Measurements from ENCODE around the gene PRB4.
"Not testable (repeated sequence)": the region's sequence is repeated elsewhere in the genome, so short reads cannot be mapped to it uniquely, and the experiment has no call there.

Gene PRB4

DNA sequence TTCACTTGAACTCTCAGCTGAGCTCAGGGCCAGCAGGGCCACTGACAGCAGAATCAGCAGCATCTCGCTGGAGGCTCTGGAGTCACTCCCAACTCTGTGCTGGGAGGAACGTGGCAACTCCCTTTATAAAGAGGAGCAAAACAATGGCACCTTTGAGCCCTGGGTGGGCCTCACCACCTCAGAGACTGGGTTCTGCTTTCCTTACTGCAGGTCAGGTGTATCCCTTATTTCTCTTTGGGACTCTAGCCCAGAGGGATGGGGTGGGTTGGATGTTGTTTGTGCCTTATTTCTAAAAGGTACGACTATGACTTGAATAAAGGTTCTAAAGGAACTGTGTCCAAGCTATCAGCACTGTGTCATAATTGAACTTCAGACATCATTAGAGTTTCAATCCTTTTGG lies at the start of gene PRB4:
PRB4 (minus strand) TSS at position 101 of the 400 bp plus-strand sequence; CDS start at position 63, 38 bp downstream.
- DNase-seq, result no peak

DNA sequence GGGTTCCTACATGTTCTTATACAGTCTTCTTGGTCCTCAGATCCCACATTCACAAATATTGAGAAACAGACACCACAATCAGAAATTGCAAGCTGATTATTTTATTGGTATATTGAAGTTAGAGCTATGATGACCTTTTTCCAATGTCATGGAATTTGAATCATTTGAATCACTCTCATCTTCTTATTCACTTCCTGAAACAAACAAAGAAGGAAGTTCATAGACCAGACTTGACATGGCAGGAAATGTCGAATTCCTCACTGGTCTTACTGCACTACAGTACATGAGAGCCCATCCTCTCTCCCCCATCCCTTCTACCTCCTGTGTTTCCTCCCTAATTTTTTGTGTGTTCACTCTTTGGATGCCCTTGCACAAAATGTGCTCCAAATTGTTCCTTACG lies 41.5 kb upstream of the PRB4 start:
- DNase-seq, result not testable (repeated sequence)

DNA sequence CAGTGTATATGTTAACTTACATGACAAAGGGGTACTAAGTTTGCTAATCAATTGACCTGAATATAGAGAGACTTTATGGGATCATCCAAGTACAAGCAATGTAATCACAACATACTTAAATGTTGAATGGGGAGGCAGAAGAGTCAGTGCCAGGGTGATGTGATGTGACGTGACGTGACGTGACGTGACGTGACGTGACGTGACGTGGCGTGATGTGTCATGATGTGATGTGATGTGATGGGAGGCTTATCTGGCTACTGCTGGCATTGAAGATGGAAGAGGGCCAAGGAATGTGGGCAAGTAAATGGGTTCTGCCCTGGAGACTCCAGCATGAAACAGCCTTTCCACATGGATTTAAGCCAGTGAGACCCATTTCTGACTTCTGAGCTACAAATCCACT lies 38.2 kb upstream of the PRB4 start:
- DNase-seq, result no peak

DNA sequence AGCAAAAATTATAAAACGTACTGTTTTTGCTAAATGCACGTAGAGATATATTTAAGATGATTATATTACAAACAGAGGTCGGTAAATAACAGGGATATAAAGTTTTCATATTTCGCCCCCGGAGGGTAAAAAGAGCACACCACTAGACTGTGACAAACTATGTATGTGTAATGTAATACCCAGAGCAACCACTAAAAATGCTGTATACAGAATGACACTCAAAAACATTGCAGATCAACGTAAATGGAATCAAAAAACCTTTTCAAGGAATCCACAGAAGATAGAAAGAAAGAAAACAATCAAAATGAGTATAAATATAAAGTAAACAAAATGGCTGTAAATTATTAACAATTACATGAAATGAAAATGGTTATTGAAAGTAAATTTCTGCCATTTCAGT lies 37.6 kb upstream of the PRB4 start:
- no peak for DNase-seq

DNA sequence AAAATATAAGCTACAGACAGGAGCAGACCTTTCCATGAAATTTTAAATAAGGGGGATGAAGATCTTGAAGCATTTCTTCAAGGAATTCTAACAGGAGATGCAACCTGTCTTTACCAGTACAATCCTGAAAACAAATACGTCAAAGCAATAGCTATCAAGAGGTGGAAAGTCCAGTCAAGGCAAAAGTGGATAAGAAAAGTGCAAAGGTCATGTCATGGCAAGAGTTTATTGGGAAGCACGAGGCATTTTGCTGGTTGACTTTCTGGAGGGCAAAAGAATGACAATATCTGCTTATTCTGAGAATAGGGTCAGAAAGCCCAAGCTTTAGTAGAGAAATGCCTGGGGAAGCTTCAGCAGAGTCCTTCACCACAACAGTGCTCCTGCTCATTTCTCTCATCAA lies 34.3 kb upstream of the PRB4 start:
- DNase-seq, result no peak

DNA sequence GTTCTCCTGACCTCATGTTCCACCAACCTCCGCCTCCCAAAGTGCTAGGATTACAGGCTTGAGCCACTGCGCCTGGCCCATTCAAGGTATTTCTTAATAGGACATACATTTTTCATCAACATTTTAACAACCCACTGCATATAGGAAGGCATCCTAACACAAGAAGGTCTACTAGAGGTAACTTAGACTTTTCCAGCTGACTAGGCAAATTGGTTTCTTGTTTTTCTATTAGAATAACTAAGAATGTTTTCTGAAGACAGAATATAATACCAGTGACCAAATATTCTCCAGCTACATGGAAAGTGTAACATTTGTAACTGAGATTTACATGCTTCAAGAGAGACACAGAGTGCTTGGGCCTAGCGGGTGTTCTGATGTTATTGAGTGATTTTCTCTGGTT lies 14.2 kb upstream of the PRB4 start:
- no peak for DNase-seq

DNA sequence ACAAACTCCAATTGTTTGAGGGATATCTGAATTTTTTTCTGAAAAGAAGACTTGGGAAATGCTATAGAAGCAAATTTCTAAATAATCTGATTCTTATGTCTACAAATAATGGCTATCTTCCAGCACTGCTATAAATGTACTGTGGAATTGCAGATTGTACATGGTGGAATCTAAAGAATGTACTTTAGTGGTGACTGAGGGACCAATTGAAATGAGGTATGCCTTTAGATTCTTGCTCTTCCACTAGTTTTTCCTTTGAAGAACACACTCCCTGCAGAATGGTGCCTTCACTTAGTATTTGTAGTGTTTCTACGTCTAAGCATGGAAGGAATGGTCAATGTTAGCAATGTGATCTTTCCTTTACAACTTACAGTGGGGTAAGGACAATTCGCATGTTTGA lies 11.7 kb upstream of the PRB4 start:
- DNase-seq, result no peak

DNA sequence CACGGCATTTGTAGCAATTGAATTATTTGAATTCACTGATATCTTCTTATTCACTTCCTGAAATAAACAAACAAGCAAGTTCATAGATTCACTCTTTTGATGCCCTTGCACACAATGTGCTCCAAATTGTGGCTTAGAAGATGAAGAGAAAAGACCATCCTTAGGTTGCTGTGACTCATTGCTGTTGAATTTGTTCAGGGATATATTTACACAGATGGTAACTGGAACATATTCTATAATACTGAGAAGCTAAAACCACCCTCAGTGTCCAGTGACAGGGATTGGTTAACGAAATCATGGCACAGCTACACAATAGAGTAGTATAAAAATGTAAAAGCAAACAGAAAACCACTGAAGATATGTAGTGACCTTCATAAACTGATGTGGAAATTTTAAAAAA lies 3.1 kb downstream of the PRB4 start:
- DNase-seq, result no peak

DNA sequence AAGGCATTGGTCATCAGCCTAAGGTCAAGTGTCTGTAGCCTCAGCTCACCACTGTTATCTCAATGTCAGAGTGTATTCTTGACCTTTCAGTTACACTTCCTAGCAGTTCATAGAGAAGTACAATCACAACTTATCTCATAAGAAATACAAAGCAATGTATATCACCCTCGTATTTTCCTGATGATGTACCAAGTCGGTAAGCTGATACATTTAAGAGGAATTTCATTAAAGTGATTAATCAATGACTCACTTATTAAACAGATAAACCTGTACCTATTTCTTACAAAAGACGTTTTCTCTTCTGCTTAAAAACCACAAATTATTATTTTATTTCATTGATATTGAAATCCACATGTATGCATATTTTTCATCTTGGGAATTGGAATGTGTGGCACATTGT lies 36.8 kb downstream of the PRB4 start:
- no peak for DNase-seq

DNA sequence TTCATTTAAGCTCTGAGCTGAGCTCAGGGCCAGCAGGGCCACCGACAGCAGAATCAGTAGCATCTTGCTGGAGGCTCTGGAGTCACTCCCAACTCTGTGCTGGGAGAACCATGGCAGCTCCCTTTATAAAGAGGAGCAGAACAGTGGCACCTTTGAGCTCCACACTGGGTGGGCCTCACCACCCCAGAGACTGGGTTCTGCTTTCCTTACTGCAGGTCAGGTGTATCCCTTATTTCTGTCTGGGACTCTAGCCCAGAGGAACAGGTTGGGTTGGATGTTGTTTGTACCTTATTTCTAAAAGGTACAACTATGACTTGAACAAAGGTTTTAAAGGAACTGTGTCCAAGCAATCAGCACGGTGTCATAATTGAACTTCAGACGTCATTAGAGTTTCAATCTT lies 40.6 kb downstream of the PRB4 start, which contains the start of gene PRB3:
PRB3 (minus strand) TSS at position 101 of the 400 bp plus-strand sequence; CDS start at position 63, 38 bp downstream.
- DNase-seq, result no peak

DNA sequence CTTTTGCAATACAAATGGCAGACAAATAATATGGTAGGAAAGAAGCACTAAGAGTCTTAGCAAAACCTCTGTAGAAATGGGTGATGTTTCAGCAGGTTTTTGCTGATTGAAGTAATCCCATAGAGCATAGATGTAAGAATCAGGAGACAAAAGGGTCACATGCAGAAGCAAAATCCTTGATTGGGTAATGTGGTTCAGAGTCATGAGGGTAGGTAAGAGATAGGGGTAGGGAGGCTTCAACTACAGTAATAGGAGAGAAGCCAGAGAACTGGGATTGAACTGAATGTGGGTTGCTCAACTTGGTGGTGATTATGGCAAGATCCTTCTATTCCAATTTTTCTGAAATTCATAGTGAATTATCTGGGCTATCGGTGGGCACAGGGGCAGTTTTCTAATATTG lies 45.7 kb downstream of the PRB4 start:
- no peak for DNase-seq
